Heart left ventricle (tissue), 16 donors: Measurements from ENCODE around the gene CDT1. TPM values are rescaled to one million over a fixed set of nuclear protein-coding genes. Genes with fewer than 3 reads are reported as not detected.

Source experiments
- ATAC-seq, 4 donors: fragments of 200-7000 bp; cut with Tn5 transposase; one replicate each; pipeline ENCODE4 v1.9.1; 2020 to 2022; ENCODE audit warnings: moderate library complexity in 4 of 4, mild to moderate bottlenecking in 3 of 4, moderate number of reproducible peaks in 1 of 4
- DNase-seq, 5 donors: peaks; one replicate each; pipeline ENCODE4 v3.0.0-alpha.2; 2020
- H3K27ac ChIP-seq, 12 donors: fragments of 200-600 bp; sonication (generic) in 4 of 12; one replicate each; pipeline versions ENCODE4 v1.5.0 to v1.8.0; 2016 to 2022; ENCODE audit warnings: mild to moderate bottlenecking in 2 of 12
- H3K27me3 ChIP-seq, 9 donors: fragments of 200-600 bp; sonication (generic) in 2 of 9; one replicate each; pipeline versions ENCODE4 v1.5.1 to v1.8.0; 2016 to 2022; ENCODE audit warnings: mild to moderate bottlenecking in 3 of 9
- H3K36me3 ChIP-seq, 9 donors: fragments of 200-600 bp; sonication (generic) in 2 of 9; one replicate each; pipeline versions ENCODE4 v1.5.0 to v1.8.0; 2018 to 2022; ENCODE audit warnings: mild to moderate bottlenecking in 2 of 9
- H3K4me1 ChIP-seq, 12 donors: fragments of 200-600 bp; sonication (generic) in 4 of 12; one replicate each; pipeline versions ENCODE4 v1.5.0 to v1.8.0; 2016 to 2022; ENCODE audit warnings: mild to moderate bottlenecking in 3 of 12
- H3K4me3 ChIP-seq, 12 donors: fragments of 200-600 bp; sonication (generic) in 4 of 12; one replicate each; pipeline versions ENCODE4 v1.5.0 to v1.8.0; 2017 to 2022; ENCODE audit warnings: mild to moderate bottlenecking in 9 of 12, moderate library complexity in 4 of 12
- H3K9me3 ChIP-seq, 12 donors: fragments of 200-600 bp; sonication (generic) in 4 of 12; one replicate each; pipeline versions ENCODE4 v1.5.0 to v1.8.0; 2016 to 2022; ENCODE audit warnings: mild to moderate bottlenecking in 1 of 12
- POLR2A ChIP-seq, 2 donors: fragments of 450-650 bp; IDR thresholded peaks; one replicate each; pipeline ENCODE4 v1.6.1; 2017; ENCODE audit warnings: antibody characterized with exemption in 2 of 2, mild to moderate bottlenecking in 2 of 2, moderate library complexity in 2 of 2
- WGBS, 4 donors: extraction: QIAGEN DNeasy Blood & Tissue Kit in 2 of 4; methylation state at CpG; one replicate each; pipeline versions ENCODE4 v1.1.5 to v1.1.7; 2013 to 2018; 5-methylcytosine and 5-hydroxymethylcytosine counted together
- intact Hi-C, 10 donors: fragments of 100-400 bp; cut with DNase I; formaldehyde crosslinking; loops; one replicate each; pipeline versions ENCODE4 v1.11.1 to v1.14.2; 2022
- polyA plus RNA-seq, 2 donors: library from polyadenylated mRNA; stranded (reverse); fragments of 200-250 nt; gene quantifications; one replicate each; pipeline ENCODE4 v1.2.3, GENCODE V29; 2013
- total RNA-seq, 9 donors: library from RNA; depleted of rRNA in 2 of 9; stranded (reverse); fragments of >200 nt in 2 of 9; fragmentation: NEBNext Ultra II Directional in 3 of 9; extraction: Animal tissue kit (Norgen Biotek cat#: 25700) in 3 of 9; gene quantifications; one replicate each; pipeline versions ENCODE4 v1.1.0 to v1.2.4, GENCODE V29; 2016 to 2023
- TF ChIP-seq, protein P1 (sequence below), 12 donors: fragments of 200-600 bp; sonication (generic) in 4 of 12; IDR thresholded peaks; one replicate each; pipeline versions ENCODE4 v1.5.0 to v1.8.0; 2018 to 2022; ENCODE audit warnings: antibody characterized with exemption in 12 of 12, mild to moderate bottlenecking in 5 of 12
- donor health status: ischemic (EF 13 %, LVEDD 7.1; RV severe dilation, severe dysfunction).
- donor health status: healthy with polysubstance abuse.
- donor health status: DM: no; HTN: yes; CAD: no.
- donor health status: DM: no; HTN: no; CAD: no.
- donor health status: ischemic (EF 25% LVEDD 6.9; RV normal size, moderate dysfunction).
- donor health status: ischemic (EF 25% LVEDD 5.7; RV mildly dilated, moderate dysfunction).
- donor health status: healthy.
- donor health status: DM: yes; HTN: yes; CAD: no.
- donor health status: ischemic (EF 35%, LVEDD 5.7; RV mildly dilated, moderate dysfunction).
- donor health status: nonischemic (EF 11% LVEDD 7.7; RV severe dilation, severe dysfunction).
- donor health status: DM: yes; HTN: yes; CAD: no.
- donor health status: PGD.
- donor health status: ischemic (EF 29% LVEDD 5.4; RV normal size, mild dysfunction).
- donor health status: nonischemic (EF 23%, LVEDD 6.1; RV moderate dilation, normal function).

Gene CDT1
- total and polyA plus RNA-seq, 11 donors: 0.19 to 6.1 (median 0.61) TPM

DNA sequence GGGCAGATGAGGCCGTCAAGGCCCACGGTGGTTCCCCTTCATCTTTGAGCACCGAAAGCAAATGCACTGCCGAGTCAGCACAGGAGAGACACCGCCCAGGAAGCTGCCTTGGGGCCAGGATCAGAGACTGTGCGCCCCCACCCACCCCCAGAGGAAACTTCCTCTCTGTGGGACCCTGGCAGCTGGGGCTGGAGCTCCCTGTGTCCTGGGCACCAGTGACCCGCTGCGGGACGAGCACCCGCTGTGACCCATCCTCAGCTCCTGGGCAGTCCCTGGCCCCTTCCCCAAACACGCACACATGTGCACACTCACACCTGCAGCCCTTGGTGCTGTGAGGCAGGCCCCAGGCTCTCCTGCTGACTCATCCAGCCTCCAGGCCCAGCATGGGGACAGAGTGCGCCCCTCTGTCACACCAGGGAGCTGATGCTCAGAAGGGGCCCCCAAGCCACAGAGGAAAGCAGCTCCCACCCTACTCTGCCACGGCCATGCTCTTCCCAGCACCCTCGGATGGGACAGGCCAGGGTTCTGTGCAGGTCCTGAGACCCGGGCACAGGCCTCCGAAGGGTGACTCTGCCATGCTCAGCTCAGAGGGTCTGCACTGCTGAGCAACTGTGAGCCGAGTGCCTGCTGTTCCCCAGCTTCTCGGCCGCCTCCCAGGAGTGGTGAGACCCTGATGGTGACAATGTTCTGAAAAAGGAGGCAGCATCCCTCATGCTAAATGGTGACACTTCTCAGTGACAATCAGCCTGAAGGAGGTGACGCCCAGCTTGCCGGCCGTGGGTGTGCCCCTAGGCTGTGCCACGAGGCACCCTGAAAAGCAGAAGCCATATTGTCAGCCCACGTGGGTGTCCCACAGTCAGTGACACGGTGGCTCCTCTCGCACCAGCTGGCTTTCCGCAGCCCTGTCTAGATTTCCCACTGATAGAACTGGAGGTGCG, 22.2 kb upstream of the CDT1 start:
- H3K4me3 ChIP-seq: peak overlapping the region in 1 of 12 donors; percentile 38
- DNase-seq (no peak), ATAC-seq (peak in 3 of 4 donors; percentile 10 to 20 (median 17))
- TF ChIP-seq POLR2A (IDR thresholded peaks at IDR 0.05): no peak
- TF ChIP-seq, protein P1, sequence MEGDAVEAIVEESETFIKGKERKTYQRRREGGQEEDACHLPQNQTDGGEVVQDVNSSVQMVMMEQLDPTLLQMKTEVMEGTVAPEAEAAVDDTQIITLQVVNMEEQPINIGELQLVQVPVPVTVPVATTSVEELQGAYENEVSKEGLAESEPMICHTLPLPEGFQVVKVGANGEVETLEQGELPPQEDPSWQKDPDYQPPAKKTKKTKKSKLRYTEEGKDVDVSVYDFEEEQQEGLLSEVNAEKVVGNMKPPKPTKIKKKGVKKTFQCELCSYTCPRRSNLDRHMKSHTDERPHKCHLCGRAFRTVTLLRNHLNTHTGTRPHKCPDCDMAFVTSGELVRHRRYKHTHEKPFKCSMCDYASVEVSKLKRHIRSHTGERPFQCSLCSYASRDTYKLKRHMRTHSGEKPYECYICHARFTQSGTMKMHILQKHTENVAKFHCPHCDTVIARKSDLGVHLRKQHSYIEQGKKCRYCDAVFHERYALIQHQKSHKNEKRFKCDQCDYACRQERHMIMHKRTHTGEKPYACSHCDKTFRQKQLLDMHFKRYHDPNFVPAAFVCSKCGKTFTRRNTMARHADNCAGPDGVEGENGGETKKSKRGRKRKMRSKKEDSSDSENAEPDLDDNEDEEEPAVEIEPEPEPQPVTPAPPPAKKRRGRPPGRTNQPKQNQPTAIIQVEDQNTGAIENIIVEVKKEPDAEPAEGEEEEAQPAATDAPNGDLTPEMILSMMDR (IDR thresholded peaks at IDR 0.05): no peak
- peaks cover 0 to 84% (median 44%) of the 10 kb centered on the region in 12 donors for H3K4me1 ChIP-seq
- peak overlapping the region in 4 of 12 donors; percentile 18 to 91 (median 60) for H3K27ac ChIP-seq
- intact Hi-C loops: loop anchor here in 1 of 10 donors (2.0 kb wide), 1 partner anchor 37 kb away; no protein-coding TSS in a partner anchor
- no peaks in the 10 kb centered on the region for H3K9me3 ChIP-seq
- no peaks in the 10 kb centered on the region for H3K27me3 ChIP-seq
- peaks cover 0 to 4% (median 0%) of the 10 kb centered on the region in 9 donors for H3K36me3 ChIP-seq
- WGBS, 4 donors: 69 to 80% (median 75%) methylated on average over 20 to 28 of the region's 28 CpGs

DNA sequence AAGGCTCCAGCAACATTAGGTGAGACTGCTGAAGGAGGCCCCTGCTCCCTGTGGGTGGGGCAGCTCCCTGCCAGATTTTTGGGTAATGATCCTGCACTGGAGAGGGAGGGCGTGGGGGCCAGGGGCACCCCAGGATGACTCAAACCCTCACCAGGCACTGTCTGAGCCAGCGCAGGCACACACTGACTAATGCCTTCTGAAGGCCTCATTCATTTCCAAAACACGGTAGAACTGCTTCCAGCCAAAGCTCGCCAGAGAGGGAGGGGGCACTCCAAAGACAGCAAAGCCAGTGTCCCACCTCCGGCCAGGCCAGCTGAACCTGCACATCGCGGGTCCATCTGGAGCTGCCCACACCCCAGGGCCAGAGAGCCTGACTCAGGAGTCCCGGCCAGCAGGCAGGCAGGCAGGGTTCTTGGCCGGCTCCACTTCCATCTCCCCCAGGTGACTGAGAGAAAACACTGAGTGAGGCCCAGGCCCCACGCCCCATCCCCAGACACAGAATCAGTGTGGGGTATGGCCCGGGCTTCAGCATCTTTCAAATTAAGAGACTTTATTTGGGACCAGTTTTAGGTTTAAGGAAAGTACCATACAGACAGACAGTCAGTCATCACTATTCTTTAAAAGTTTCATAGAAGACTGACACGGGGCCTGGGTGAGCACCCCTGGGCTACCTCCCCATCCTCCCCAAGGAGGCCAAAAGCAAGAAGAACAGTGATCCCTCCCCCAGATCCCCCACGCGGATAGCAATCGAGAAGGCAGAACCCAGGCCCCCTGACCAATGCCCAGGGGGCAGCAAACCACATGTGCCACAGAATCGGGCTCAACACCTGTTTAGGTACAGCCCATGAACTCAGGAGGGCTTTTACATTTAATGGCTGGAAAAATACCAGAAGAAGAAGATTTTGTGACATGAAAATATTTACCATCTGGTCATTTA, 20.9 kb upstream of the CDT1 start:
- intact Hi-C loops: loop anchor here in 1 of 10 donors (2.0 kb wide), 1 partner anchor 38 kb away; no protein-coding TSS in a partner anchor
- ATAC-seq (no peak), DNase-seq (no peak)
- Histone ChIP-seq H3K4me3 (peak overlapping the region in 9 of 12 donors; percentile 56 to 92 (median 74)), H3K9me3 (no peaks in the 10 kb centered on the region), H3K27ac (peak overlapping the region; percentile 28 to 95 (median 88)), H3K36me3 (no peaks in the 10 kb centered on the region), H3K27me3 (no peaks in the 10 kb centered on the region), H3K4me1 (peaks cover 0 to 71% (median 44%) of the 10 kb centered on the region in 12 donors)
- TF ChIP-seq POLR2A (IDR thresholded peaks at IDR 0.05): no peak
- TF ChIP-seq, protein P1 (IDR thresholded peaks at IDR 0.05): no peak
- 61 to 79% (median 71%) methylated on average over 15 to 16 of the region's 16 CpGs for WGBS, 4 donors

DNA sequence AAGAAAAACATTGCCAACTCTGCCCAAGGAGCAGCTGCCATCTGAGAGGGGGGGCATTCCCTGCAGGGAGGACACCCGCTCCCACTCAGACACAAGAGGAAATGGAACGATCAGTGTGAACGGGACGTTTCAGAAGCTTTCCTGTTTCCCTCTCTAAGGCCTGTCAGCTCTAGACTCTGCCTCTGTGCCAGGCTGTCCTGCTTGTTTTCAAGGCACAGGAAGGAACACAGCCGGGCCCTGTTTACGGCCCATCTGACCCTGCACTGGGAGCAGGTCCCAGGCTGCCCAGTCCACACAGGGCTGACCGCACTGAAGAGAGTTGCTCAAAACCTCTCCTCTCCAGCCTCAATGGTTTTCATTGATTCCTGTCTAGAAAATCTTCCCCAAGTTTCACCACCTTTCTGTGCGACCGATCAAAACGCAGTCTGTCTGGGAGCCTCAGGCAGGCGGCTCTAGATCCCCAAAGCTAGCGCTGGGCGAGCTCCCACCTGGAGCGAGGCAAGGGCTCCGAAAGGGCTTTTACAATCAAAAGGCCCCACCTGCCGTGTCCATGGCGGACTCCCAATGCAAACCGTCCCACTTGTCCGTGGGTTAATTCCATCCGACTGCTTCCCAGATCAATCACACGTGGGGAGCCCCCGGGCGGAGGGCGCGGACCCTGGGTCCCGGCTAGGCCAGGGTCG, 20.1 kb upstream of the CDT1 start:
- DNase-seq: no peak
- Histone ChIP-seq H3K27ac (peak overlapping the region; percentile 77 to 95 (median 88)), H3K4me3 (peak overlapping the region; percentile 56 to 92 (median 70)), H3K4me1 (peaks cover 0 to 63% (median 44%) of the 10 kb centered on the region in 12 donors), H3K9me3 (no peaks in the 10 kb centered on the region), H3K27me3 (no peaks in the 10 kb centered on the region), H3K36me3 (no peaks in the 10 kb centered on the region)
- intact Hi-C loops: loop anchor here in 9 of 10 donors (2.0 kb wide), 2 partner anchors 39 to 41 kb away; no protein-coding TSS in a partner anchor
- TF ChIP-seq, protein P1 (IDR thresholded peaks at IDR 0.05): no peak
- no peak for TF ChIP-seq POLR2A (IDR thresholded peaks at IDR 0.05)
- peak in 3 of 4 donors; percentile 18 to 43 (median 29) for ATAC-seq
- 46 to 54% (median 50%) methylated on average over 11 to 27 of the region's 27 CpGs for WGBS, 4 donors
